HepG2 (cell line): ENCODE results near the gene TGM6. TPM values are rescaled to one million over a fixed set of nuclear protein-coding genes. Genes with fewer than 3 reads are reported as not detected.

Source experiments
- ATAC-seq: fragments of 200-7000 bp; cut with Tn5 transposase; 3 replicates; pipeline ENCODE4 v1.9.1; 2020; ENCODE audit warnings: mild to moderate bottlenecking, moderate library complexity
- BruUV-seq: library from RNA; stranded (reverse); fragments of 400-500 nt; replicated peaks from 2 replicates; lab custom pipeline; 2021; lab: Mats Ljungman, UMichigan
- CTCF ChIA-PET: fragments of 300-600 bp; formaldehyde crosslinking; extraction: SDS; loops from one replicate; lab custom pipeline; 2021; ENCODE audit warnings: low total read pairs, inconsistent platforms, low intra/inter-chr PET ratio; lab: Yijun Ruan, JAX
- POLR2A ChIA-PET: fragments of 350-600 bp; sonication (Branson Sonifier 250); formaldehyde crosslinking; loops from one replicate; lab custom pipeline; 2020; ENCODE audit warnings: antibody characterized with exemption, inconsistent platforms; lab: Yijun Ruan, JAX
- DNase-seq: peaks from one replicate; pipeline ENCODE4 v3.0.0-alpha.2; 2015; ENCODE audit warnings: low spot score
- FAIRE-seq: peaks from 3 replicates; lab custom pipeline; 2011; peaks lifted over from hg19 to GRCh38; lab: Jason Lieb, UNC
- H2AFZ ChIP-seq: one replicate; pipeline ENCODE4 v1.6.1; 2011; ENCODE audit warnings: low read length, inconsistent platforms
- H3K27ac ChIP-seq: fragments of 300-600 bp; 3 replicates; pipeline ENCODE4 v1.8.0; 2011; ENCODE audit warnings: mixed run types, mild to moderate bottlenecking, mixed read lengths, low read length, inconsistent platforms; ENCODE audit not compliant: insufficient read depth; ENCODE audit errors: extremely low read length
- H3K27me3 ChIP-seq, 2 experiments: fragments of 200-600 bp in 1 of 2; 2 replicates in 1 of 2; 3 replicates in 1 of 2; pipeline versions ENCODE4 v1.6.0 to v1.8.0; 2011; ENCODE audit warnings: low read length in 2 of 2, mild to moderate bottlenecking in 2 of 2, moderate library complexity in 2 of 2, inconsistent platforms in 1 of 2; ENCODE audit not compliant: insufficient read depth in 2 of 2, control insufficient read depth in 1 of 2
- H3K36me3 ChIP-seq, 2 experiments: fragments of 200-600 bp in 1 of 2; replicated peaks in 1 of 2; 2 replicates in 1 of 2; 3 replicates in 1 of 2; pipeline versions ENCODE4 v1.5.1 to v1.8.0; 2011; ENCODE audit warnings: low read length in 2 of 2, inconsistent platforms in 1 of 2; ENCODE audit not compliant: insufficient read depth in 2 of 2, control insufficient read depth in 1 of 2
- H3K4me1 ChIP-seq: 2 replicates; pipeline ENCODE4 v1.5.1; 2012; ENCODE audit warnings: low read length, inconsistent platforms; ENCODE audit not compliant: insufficient read depth
- H3K4me2 ChIP-seq: 2 replicates; pipeline ENCODE4 v1.6.0; 2011; ENCODE audit warnings: low read depth, low read length, inconsistent platforms
- H3K4me3 ChIP-seq, 3 experiments: fragments of 200-600 bp in 1 of 3; sonication (generic), shearing (Covaris generic) in 1 of 3; replicated peaks in 1 of 3; 2 replicates each; pipeline ENCODE4 v1.5.1; 2011 to 2016; ENCODE audit warnings: low read length in 3 of 3, inconsistent platforms in 2 of 3, low read depth in 2 of 3, mild to moderate bottlenecking in 2 of 3, control low read depth in 1 of 3, mixed read lengths in 1 of 3; ENCODE audit not compliant: insufficient read depth in 1 of 3
- H3K79me2 ChIP-seq: one replicate; pipeline ENCODE4 v1.6.1; 2011; ENCODE audit warnings: low read length, inconsistent platforms; ENCODE audit not compliant: insufficient read depth
- H3K9ac ChIP-seq: 2 replicates; pipeline ENCODE4 v1.6.0; 2011; ENCODE audit warnings: mild to moderate bottlenecking, low read depth, low read length, inconsistent platforms; ENCODE audit not compliant: insufficient read depth
- H3K9me3 ChIP-seq: 2 replicates; pipeline ENCODE4 v1.5.1; 2012; ENCODE audit warnings: mild to moderate bottlenecking, low read length
- H4K20me1 ChIP-seq: 2 replicates; pipeline ENCODE4 v1.6.0; 2011; ENCODE audit warnings: inconsistent platforms, mild to moderate bottlenecking, low read length, moderate library complexity; ENCODE audit not compliant: insufficient read depth
- FOSL2 ChIP-seq: sonication (generic); formaldehyde crosslinking; IDR thresholded peaks from 2 replicates; pipeline ENCODE4 v1.4.0; 2020; ENCODE audit warnings: missing genetic modification reagents
- GFI1 ChIP-seq: sonication (generic); formaldehyde crosslinking; IDR thresholded peaks from 2 replicates; pipeline ENCODE4 v1.5.0; 2020; ENCODE audit warnings: missing genetic modification reagents, mild to moderate bottlenecking, borderline replicate concordance
- HNF1A ChIP-seq, 2 experiments: sonication (generic) in 1 of 2; formaldehyde crosslinking in 1 of 2; IDR thresholded peaks; 2 replicates each; pipeline versions ENCODE4 v1.4.0 to v1.6.1; 2016 to 2020; ENCODE audit warnings: borderline replicate concordance in 1 of 2, low read depth in 1 of 2, mild to moderate bottlenecking in 1 of 2, missing genetic modification reagents in 1 of 2
- KLF11 ChIP-seq: IDR thresholded peaks from 2 replicates; pipeline ENCODE4 v1.6.1; 2016; ENCODE audit warnings: missing compliant biosample characterization
- MEF2D ChIP-seq: sonication (generic); formaldehyde crosslinking; IDR thresholded peaks from 2 replicates; pipeline ENCODE4 v1.5.1; 2020; ENCODE audit warnings: mild to moderate bottlenecking, missing genetic modification reagents
- RELA ChIP-seq: sonication (generic); formaldehyde crosslinking; IDR thresholded peaks from 2 replicates; pipeline ENCODE4 v1.4.0; 2020; ENCODE audit warnings: missing genetic modification reagents
- TOPORS ChIP-seq: sonication (generic); formaldehyde crosslinking; IDR thresholded peaks from 2 replicates; pipeline ENCODE4 v1.8.0; 2023; ENCODE audit warnings: mild to moderate bottlenecking, missing genetic modification reagents
- ZNF350 ChIP-seq: sonication (generic); formaldehyde crosslinking; IDR thresholded peaks from 2 replicates; pipeline ENCODE4 v1.4.0; 2020; ENCODE audit warnings: mild to moderate bottlenecking, low read depth, missing genetic modification reagents, borderline replicate concordance
- ZNF570 ChIP-seq: sonication (generic); formaldehyde crosslinking; IDR thresholded peaks from 2 replicates; pipeline ENCODE4 v1.4.0; 2020; ENCODE audit warnings: mild to moderate bottlenecking, missing genetic modification reagents, borderline replicate concordance
- ZSCAN21 ChIP-seq: sonication (generic); formaldehyde crosslinking; IDR thresholded peaks from 2 replicates; pipeline ENCODE4 v1.8.0; 2022; ENCODE audit warnings: mild to moderate bottlenecking, missing genetic modification reagents, moderate library complexity, borderline replicate concordance
- ZSCAN31 ChIP-seq: sonication (generic); formaldehyde crosslinking; IDR thresholded peaks from 2 replicates; pipeline ENCODE4 v1.5.0; 2020; ENCODE audit warnings: low read depth, mild to moderate bottlenecking, missing genetic modification reagents
- WGBS: methylation state at CpG from one replicate; pipeline ENCODE4 v1.1.6; 2017; ENCODE audit warnings: low lambda C conversion rate; 5-methylcytosine and 5-hydroxymethylcytosine counted together
- in situ Hi-C: cut with HindIII; loops from 2 replicates; pipeline ENCODE4 v1.10.0; 2017; ENCODE audit warnings: low pct_unique_long_range_greater_than_20kb; ENCODE audit not compliant: extremely low pct_ligation_motif_present
- intact Hi-C: fragments of 100-400 bp; cut with micrococcal nuclease; formaldehyde crosslinking; loops from one replicate; pipeline ENCODE4 v1.10.0; 2022; ENCODE audit not compliant: unreplicated experiment
- polyA plus RNA-seq, 8 experiments: library from polyadenylated mRNA; depleted of rRNA in 3 of 8; stranded (reverse) in 7 of 8; unstranded in 1 of 8; fragments of >200 nt; fragmentation: Illumina TruSeq in 4 of 8; extraction: Trizol in 4 of 8; gene quantifications; 2 replicates each; pipeline versions ENCODE4 v1.2.1 to v1.2.3, GENCODE V29; 2011 to 2016; ENCODE audit warnings: low read depth in 4 of 8, missing spikeins in 1 of 8, mixed read lengths in 1 of 8; ENCODE audit not compliant: insufficient read depth in 1 of 8
- total RNA-seq, 5 experiments: library from RNA; depleted of rRNA; stranded (reverse); fragments of >200 nt; fragmentation: Illumina TruSeq; extraction: Trizol; gene quantifications; 2 replicates each; pipeline ENCODE4 v1.2.3, GENCODE V29; 2016; ENCODE audit warnings: low read depth in 1 of 5
- TF ChIP-seq, protein P1 (sequence below), 2 experiments: IDR thresholded peaks; 2 replicates each; pipeline ENCODE4 v1.6.1; 2011 to 2012; ENCODE audit warnings: low read length in 2 of 2, borderline replicate concordance in 1 of 2, low read depth in 1 of 2, mild to moderate bottlenecking in 1 of 2, moderate library complexity in 1 of 2
- TF ChIP-seq, protein P2 (sequence below): sonication (generic); formaldehyde crosslinking; IDR thresholded peaks from 2 replicates; pipeline ENCODE4 v1.8.1; 2023; ENCODE audit warnings: missing genetic modification reagents, mild to moderate bottlenecking, borderline replicate concordance

Gene TGM6
- total and polyA plus RNA-seq, 2 of the 13 experiments (the other 11 are each of a cell fraction or from before 2014, with no cell fraction given), result not detected

DNA sequence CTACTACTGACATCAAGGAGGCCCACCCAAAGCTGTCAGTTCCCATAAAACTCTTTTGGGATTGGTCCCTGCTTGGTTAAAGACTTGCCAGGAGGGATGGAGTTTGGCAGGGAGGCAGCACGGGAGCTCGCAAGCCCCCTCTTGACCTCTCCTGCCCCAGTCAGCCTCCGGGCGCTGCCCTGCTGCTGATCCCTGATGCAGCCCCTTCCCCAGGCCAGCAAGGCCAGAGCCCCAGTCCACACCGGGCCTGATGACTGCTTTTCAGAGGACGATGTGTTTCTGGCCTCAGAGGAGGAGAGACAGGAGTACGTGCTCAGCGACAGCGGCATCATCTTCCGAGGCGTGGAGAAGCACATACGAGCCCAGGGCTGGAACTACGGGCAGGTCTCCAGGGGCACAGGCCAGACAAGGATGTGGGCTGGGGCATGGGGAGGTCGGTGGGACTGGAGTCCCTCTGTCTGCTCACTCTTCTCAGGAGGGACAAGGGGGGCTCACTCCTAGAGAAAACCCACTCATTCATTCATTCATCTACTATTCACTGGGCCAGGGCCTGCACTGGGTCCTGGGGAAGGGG, 15.6 kb downstream of the TGM6 start:
- in situ Hi-C loops, result no loop called here
- no TSS peak for BruUV-seq
- POLR2A ChIA-PET, result no interaction called here
- Histone ChIP-seq H4K20me1 (no peaks in the 10 kb centered on the region), H3K79me2 (no peaks in the 10 kb centered on the region), H3K9me3 (no peaks in the 10 kb centered on the region), H3K27me3 (peaks cover 14 to 47% of the 10 kb centered on the region in 2 experiments), H3K36me3 (no peaks in the 10 kb centered on the region), H3K4me2 (no peak overlapping the region), H3K9ac (no peak overlapping the region), H3K27ac (no peak overlapping the region), H3K4me3 (no peak overlapping the region), H2AFZ (no peak overlapping the region), H3K4me1 (no peaks in the 10 kb centered on the region)
- intact Hi-C loops, result no loop called here
- no peak for ATAC-seq
- CTCF ChIA-PET, result no interaction called here
- FAIRE-seq, result no peak
- 49% methylated on average over 14 of the region's 14 CpGs for WGBS
- DNase-seq, result no peak
- TF ChIP-seq GFI1 (CRISPR knock-in tag) (no peak), ZNF570 (no peak), ZSCAN31 (CRISPR knock-in tag) (no peak), ZNF350 (CRISPR knock-in tag) (no peak), KLF11 (CRISPR knock-in tag) (no peak), RELA (CRISPR knock-in tag) (no peak), TOPORS (CRISPR knock-in tag) (no peak), ZSCAN21 (CRISPR knock-in tag) (no peak), HNF1A (IDR thresholded peaks at IDR 0.05; ENCODE audit: low read depth) (no peak), HNF1A (CRISPR knock-in tag; IDR thresholded peaks at IDR 0.05; ENCODE audit: borderline replicate concordance) (no peak), MEF2D (CRISPR knock-in tag) (no peak), FOSL2 (CRISPR knock-in tag) (no peak)
- TF ChIP-seq, protein P1, sequence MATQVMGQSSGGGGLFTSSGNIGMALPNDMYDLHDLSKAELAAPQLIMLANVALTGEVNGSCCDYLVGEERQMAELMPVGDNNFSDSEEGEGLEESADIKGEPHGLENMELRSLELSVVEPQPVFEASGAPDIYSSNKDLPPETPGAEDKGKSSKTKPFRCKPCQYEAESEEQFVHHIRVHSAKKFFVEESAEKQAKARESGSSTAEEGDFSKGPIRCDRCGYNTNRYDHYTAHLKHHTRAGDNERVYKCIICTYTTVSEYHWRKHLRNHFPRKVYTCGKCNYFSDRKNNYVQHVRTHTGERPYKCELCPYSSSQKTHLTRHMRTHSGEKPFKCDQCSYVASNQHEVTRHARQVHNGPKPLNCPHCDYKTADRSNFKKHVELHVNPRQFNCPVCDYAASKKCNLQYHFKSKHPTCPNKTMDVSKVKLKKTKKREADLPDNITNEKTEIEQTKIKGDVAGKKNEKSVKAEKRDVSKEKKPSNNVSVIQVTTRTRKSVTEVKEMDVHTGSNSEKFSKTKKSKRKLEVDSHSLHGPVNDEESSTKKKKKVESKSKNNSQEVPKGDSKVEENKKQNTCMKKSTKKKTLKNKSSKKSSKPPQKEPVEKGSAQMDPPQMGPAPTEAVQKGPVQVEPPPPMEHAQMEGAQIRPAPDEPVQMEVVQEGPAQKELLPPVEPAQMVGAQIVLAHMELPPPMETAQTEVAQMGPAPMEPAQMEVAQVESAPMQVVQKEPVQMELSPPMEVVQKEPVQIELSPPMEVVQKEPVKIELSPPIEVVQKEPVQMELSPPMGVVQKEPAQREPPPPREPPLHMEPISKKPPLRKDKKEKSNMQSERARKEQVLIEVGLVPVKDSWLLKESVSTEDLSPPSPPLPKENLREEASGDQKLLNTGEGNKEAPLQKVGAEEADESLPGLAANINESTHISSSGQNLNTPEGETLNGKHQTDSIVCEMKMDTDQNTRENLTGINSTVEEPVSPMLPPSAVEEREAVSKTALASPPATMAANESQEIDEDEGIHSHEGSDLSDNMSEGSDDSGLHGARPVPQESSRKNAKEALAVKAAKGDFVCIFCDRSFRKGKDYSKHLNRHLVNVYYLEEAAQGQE (IDR thresholded peaks at IDR 0.05; ENCODE audit: borderline replicate concordance in 1 of 2, low read depth in 1 of 2, low read length in 2 of 2), result no peak
- TF ChIP-seq, protein P2, sequence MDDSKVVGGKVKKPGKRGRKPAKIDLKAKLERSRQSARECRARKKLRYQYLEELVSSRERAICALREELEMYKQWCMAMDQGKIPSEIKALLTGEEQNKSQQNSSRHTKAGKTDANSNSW (CRISPR knock-in tag), result no peak
